Measurements from ENCODE around the gene ZPBP. TPM values are rescaled to one million over a fixed set of nuclear protein-coding genes. Genes with fewer than 3 reads are reported as not detected.

ZPBP gene
- total and polyA plus RNA-seq, 3 donors from 2014 or later: 67.0 to 286 (median 92.2) TPM

- intact Hi-C loops (cut with DNase I; ENCODE audit: low total_unique reads): no loop called here
- DNase-seq: no peak
- H3K27me3 ChIP-seq: no peaks in the 10 kb centered on the region
- H3K4me1 ChIP-seq: no peaks in the 10 kb centered on the region
- TF ChIP-seq POLR2A (IDR thresholded peaks at IDR 0.05): no peak
- TF ChIP-seq CTCF (IDR thresholded peaks at IDR 0.05): no peak
- WGBS, 2 donors: 89 to 91% methylated on average over 6 of the region's 6 CpGs
- H3K27ac ChIP-seq: no peak overlapping the region
- no peaks in the 10 kb centered on the region for H3K36me3 ChIP-seq (ENCODE audit: low read depth, missing control alignments)
- H3K4me3 ChIP-seq: no peak overlapping the region
- H3K9me3 ChIP-seq: no peaks in the 10 kb centered on the region
Observed at GRCh38 chr7:49926720-49927119, 166.3 kb downstream of the ZPBP start.

GRCh38 chr7:49911909-49912308 lies 181.1 kb downstream of the ZPBP start:
- H3K27me3 ChIP-seq: no peaks in the 10 kb centered on the region
- no peaks in the 10 kb centered on the region for H3K9me3 ChIP-seq
- no peak for DNase-seq
- TF ChIP-seq POLR2A (IDR thresholded peaks at IDR 0.05): no peak
- no peak for TF ChIP-seq CTCF (IDR thresholded peaks at IDR 0.05)
- WGBS, 2 donors: 88 to 92% methylated on average over 8 of the region's 8 CpGs
- H3K27ac ChIP-seq: no peak overlapping the region
- H3K4me1 ChIP-seq: no peaks in the 10 kb centered on the region
- intact Hi-C loops (cut with DNase I; ENCODE audit: low total_unique reads): no loop called here
- no peaks in the 10 kb centered on the region for H3K36me3 ChIP-seq (ENCODE audit: low read depth, missing control alignments)
- H3K4me3 ChIP-seq: no peak overlapping the region

- TF ChIP-seq CTCF (IDR thresholded peaks at IDR 0.05): no peak
- no peak for TF ChIP-seq POLR2A (IDR thresholded peaks at IDR 0.05)
- intact Hi-C loops (cut with DNase I; ENCODE audit: low total_unique reads): no loop called here
- H3K9me3 ChIP-seq: no peaks in the 10 kb centered on the region
- no peak overlapping the region for H3K27ac ChIP-seq
- H3K4me3 ChIP-seq: no peak overlapping the region
- DNase-seq: no peak
- no peaks in the 10 kb centered on the region for H3K36me3 ChIP-seq (ENCODE audit: low read depth, missing control alignments)
- no peaks in the 10 kb centered on the region for H3K27me3 ChIP-seq
- no peaks in the 10 kb centered on the region for H3K4me1 ChIP-seq
- WGBS, 2 donors: 91 to 96% methylated on average over 4 of the region's 4 CpGs
Observed at GRCh38 chr7:49894543-49894942, 198.5 kb downstream of the ZPBP start.

GRCh38 chr7:49893131-49893530 lies 199.9 kb downstream of the ZPBP start:
- Histone ChIP-seq H3K4me3 (no peak overlapping the region), H3K27me3 (no peaks in the 10 kb centered on the region), H3K27ac (no peak overlapping the region), H3K9me3 (no peaks in the 10 kb centered on the region), H3K4me1 (no peaks in the 10 kb centered on the region), H3K36me3 (ENCODE audit: low read depth, missing control alignments) (no peaks in the 10 kb centered on the region)
- intact Hi-C loops (cut with DNase I; ENCODE audit: low total_unique reads): no loop called here
- 46 to 61% methylated on average over 4 of the region's 4 CpGs for WGBS, 2 donors
- no peak for DNase-seq
- TF ChIP-seq CTCF (IDR thresholded peaks at IDR 0.05): no peak
- no peak for TF ChIP-seq POLR2A (IDR thresholded peaks at IDR 0.05)

GRCh38 chr7:49892481-49892880 lies 200.6 kb downstream of the ZPBP start:
- no peak overlapping the region for H3K27ac ChIP-seq
- no peaks in the 10 kb centered on the region for H3K36me3 ChIP-seq (ENCODE audit: low read depth, missing control alignments)
- no peak for DNase-seq
- no peaks in the 10 kb centered on the region for H3K4me1 ChIP-seq
- H3K4me3 ChIP-seq: no peak overlapping the region
- TF ChIP-seq CTCF (IDR thresholded peaks at IDR 0.05) (no peak), POLR2A (IDR thresholded peaks at IDR 0.05) (no peak)
- H3K9me3 ChIP-seq: no peaks in the 10 kb centered on the region
- intact Hi-C loops (cut with DNase I; ENCODE audit: low total_unique reads): no loop called here
- no peaks in the 10 kb centered on the region for H3K27me3 ChIP-seq
- WGBS, 2 donors: 80% methylated on average over 2 of the region's 2 CpGs

Data from testis (tissue), 3 donors.